B cell (primary cell): ENCODE data around the gene ZNF774. TPM values are rescaled to one million over a fixed set of nuclear protein-coding genes. Genes with fewer than 3 reads are reported as not detected.

Experiments
- ATAC-seq: fragments of 200-7000 bp; cut with Tn5 transposase; one replicate; pipeline ENCODE4 v1.10.0; 2021; ENCODE audit warnings: low read depth, mild to moderate bottlenecking, moderate number of reproducible peaks, moderate library complexity
- CTCF ChIA-PET: fragments of 350-600 bp; sonication (Branson Sonifier 250); formaldehyde crosslinking; loops from one replicate; lab custom pipeline; 2021; ENCODE audit warnings: antibody characterized with exemption, inconsistent platforms; lab: Charles Lee
- POLR2A ChIA-PET: fragments of 350-600 bp; sonication (Branson Sonifier 250); formaldehyde crosslinking; loops from one replicate; lab custom pipeline; 2021; ENCODE audit warnings: antibody characterized with exemption; lab: Charles Lee
- DNase-seq: peaks from one replicate; pipeline ENCODE4 v3.0.0; 2013
- H2AFZ ChIP-seq: 2 replicates; pipeline ENCODE4 v1.6.1; 2012; ENCODE audit warnings: mild to moderate bottlenecking, low read depth, low read length; ENCODE audit not compliant: insufficient read depth, poor library complexity, severe bottlenecking
- H3K27ac ChIP-seq, 2 donors: 1 replicate in 1 of 2; 2 replicates in 1 of 2; pipeline ENCODE4 v1.5.1; 2012 to 2013; ENCODE audit warnings: low read length in 2 of 2, mild to moderate bottlenecking in 2 of 2, moderate library complexity in 1 of 2
- H3K27me3 ChIP-seq, 4 experiments: fragments of 200-600 bp in 1 of 4; sonication (generic) in 1 of 4; replicated peaks in 1 of 4; 1 replicate in 2 of 4; 2 replicates in 2 of 4; pipeline versions ENCODE4 v1.6.1 to v1.7.0; 2013 to 2016; ENCODE audit warnings: low read length in 3 of 4, mild to moderate bottlenecking in 2 of 4, mixed read lengths in 1 of 4, moderate library complexity in 1 of 4; ENCODE audit not compliant: insufficient read depth in 4 of 4, control insufficient read depth in 3 of 4; ENCODE audit errors: control extremely low read depth in 1 of 4
- H3K36me3 ChIP-seq, 2 experiments: replicated peaks in 1 of 2; 1 replicate in 1 of 2; 2 replicates in 1 of 2; pipeline versions ENCODE4 v1.6.1 to v1.7.1; 2013; ENCODE audit warnings: low read length in 1 of 2; ENCODE audit not compliant: insufficient read depth in 2 of 2, control insufficient read depth in 1 of 2; ENCODE audit errors: control extremely low read depth in 1 of 2, extremely low read depth in 1 of 2
- H3K4me1 ChIP-seq, 2 donors: fragments of 200-600 bp in 1 of 2; sonication (generic) in 1 of 2; 1 replicate in 1 of 2; 2 replicates in 1 of 2; pipeline versions ENCODE4 v1.5.1 to v1.6.1; 2013 to 2017; ENCODE audit warnings: low read length in 2 of 2; ENCODE audit not compliant: control insufficient read depth in 2 of 2, insufficient read depth in 2 of 2
- H3K4me2 ChIP-seq: replicated peaks from 2 replicates; pipeline ENCODE3; 2012; ENCODE audit warnings: mild to moderate bottlenecking, low read depth, low read length; ENCODE audit not compliant: poor library complexity, severe bottlenecking
- H3K4me3 ChIP-seq, 5 experiments: fragments of 200-600 bp in 1 of 5; sonication (generic) in 1 of 5; 1 replicate in 3 of 5; 2 replicates in 2 of 5; pipeline versions ENCODE4 v1.5.1 to v1.7.0; 2011 to 2016; ENCODE audit warnings: low read length in 4 of 5, mild to moderate bottlenecking in 4 of 5, low read depth in 2 of 5, control low read depth in 1 of 5, moderate library complexity in 1 of 5; ENCODE audit not compliant: insufficient read depth in 1 of 5; ENCODE audit errors: control extremely low read depth in 1 of 5, extremely low read depth in 1 of 5
- H3K79me2 ChIP-seq: fragments of 200-600 bp; sonication (generic); one replicate; pipeline ENCODE4 v1.6.0; 2016; ENCODE audit warnings: low read length; ENCODE audit not compliant: control insufficient read depth, insufficient read depth
- H3K9ac ChIP-seq: fragments of 200-600 bp; sonication (generic); 2 replicates; pipeline ENCODE4 v1.6.1; 2017; ENCODE audit warnings: mild to moderate bottlenecking, low read length, moderate library complexity
- H3K9me3 ChIP-seq, 3 donors: one replicate each; pipeline versions ENCODE4 v1.6.1 to v1.7.1; 2013; ENCODE audit warnings: low read length in 2 of 3; ENCODE audit not compliant: control insufficient read depth in 2 of 3, insufficient read depth in 1 of 3; ENCODE audit errors: control extremely low read depth in 1 of 3
- H4K20me1 ChIP-seq: 2 replicates; pipeline ENCODE4 v1.6.0; 2012; ENCODE audit warnings: mild to moderate bottlenecking, low read length; ENCODE audit not compliant: insufficient read depth, control insufficient read depth, poor library complexity, severe bottlenecking
- H3K27ac Mint-ChIP-seq: one replicate; pipeline ENCODE4 v1.8.0; 2021; ENCODE audit warnings: mixed read lengths
- H3K27me3 Mint-ChIP-seq: one replicate; pipeline ENCODE4 v1.8.0; 2021; ENCODE audit warnings: mixed read lengths
- H3K4me1 Mint-ChIP-seq: one replicate; pipeline ENCODE4 v1.8.0; 2021; ENCODE audit warnings: mixed read lengths
- H3K4me3 Mint-ChIP-seq: one replicate; pipeline ENCODE4 v1.8.0; 2021; ENCODE audit warnings: mixed read lengths
- H3K9me3 Mint-ChIP-seq: one replicate; pipeline ENCODE4 v1.8.0; 2022; ENCODE audit warnings: mixed read lengths; ENCODE audit not compliant: insufficient read depth
- EZH2 ChIP-seq: IDR thresholded peaks from 2 replicates; pipeline ENCODE4 v1.6.1; 2012; ENCODE audit warnings: borderline replicate concordance, low read depth, mild to moderate bottlenecking, moderate library complexity, low read length; ENCODE audit not compliant: insufficient read depth, poor library complexity, severe bottlenecking
- WGBS: methylation state at CpG from one replicate; pipeline ENCODE4 v1.1.5; 2013; ENCODE audit warnings: missing lambda C conversion rate; ENCODE audit not compliant: insufficient coverage; 5-methylcytosine and 5-hydroxymethylcytosine counted together
- intact Hi-C: fragments of 100-400 bp; cut with micrococcal nuclease; formaldehyde crosslinking; loops from one replicate; pipeline ENCODE4 v1.10.0; 2022
- polyA plus RNA-seq: library from polyadenylated mRNA; depleted of rRNA; stranded (reverse); fragments of >200 nt; gene quantifications from 2 replicates; pipeline ENCODE4 v1.2.3, GENCODE V29; 2012
- total RNA-seq, 2 donors: library from RNA; stranded (reverse); fragments of 120-200 nt in 1 of 2; gene quantifications; 1 replicate in 1 of 2; 2 replicates in 1 of 2; pipeline versions ENCODE4 v1.2.3 to v1.2.4, GENCODE V29; 2013 to 2022
- TF ChIP-seq, protein P1 (sequence below): fragments of 200-600 bp; IDR thresholded peaks from one replicate; pipeline ENCODE4 v1.8.0; 2022; ENCODE audit warnings: antibody characterized with exemption, mild to moderate bottlenecking

Gene ZNF774
- total and polyA plus RNA-seq, 2 donors (not counting 1 experiment from before 2014, with no cell fraction given), result 0.19 to 0.54 TPM

DNA sequence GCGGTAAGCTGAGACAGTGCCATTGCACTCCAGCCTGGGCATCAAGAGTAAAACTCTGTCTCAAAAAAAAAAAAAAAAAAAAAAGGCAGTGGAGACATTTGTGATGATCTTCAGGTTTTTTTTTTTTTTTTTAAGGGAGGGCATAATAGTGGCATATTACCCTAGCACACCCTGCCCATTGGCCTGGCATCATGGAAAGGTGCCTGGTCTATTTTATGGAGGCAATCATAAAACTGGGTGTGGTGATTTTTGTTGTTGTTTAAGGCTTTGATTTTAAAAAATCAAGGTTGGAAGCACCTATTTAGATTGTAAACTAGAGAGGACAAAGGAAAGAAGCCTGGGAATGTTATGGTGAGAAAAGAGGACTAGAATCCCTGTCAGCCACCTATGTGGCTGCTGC, 42.0 kb downstream of the ZNF774 start:
- no peaks in the 10 kb centered on the region for H3K27me3 ChIP-seq
- no peak overlapping the region for H3K4me3 ChIP-seq
- H3K27ac ChIP-seq, result no peak overlapping the region
- POLR2A ChIA-PET, result no interaction called here
- no peak for ATAC-seq
- H3K9me3 Mint-ChIP-seq, result no peaks in the 10 kb centered on the region
- intact Hi-C loops, result no loop called here
- H3K4me2 ChIP-seq, result no peak overlapping the region
- DNase-seq, result no peak
- H3K4me3 Mint-ChIP-seq, result no peak overlapping the region
- H3K9ac ChIP-seq, result no peak overlapping the region
- 100% methylated on average over 1 of the region's 1 CpG for WGBS
- H3K36me3 ChIP-seq, result peaks cover 0 to 17% of the 10 kb centered on the region in 2 experiments
- no peak for TF ChIP-seq EZH2
- TF ChIP-seq, protein P1, sequence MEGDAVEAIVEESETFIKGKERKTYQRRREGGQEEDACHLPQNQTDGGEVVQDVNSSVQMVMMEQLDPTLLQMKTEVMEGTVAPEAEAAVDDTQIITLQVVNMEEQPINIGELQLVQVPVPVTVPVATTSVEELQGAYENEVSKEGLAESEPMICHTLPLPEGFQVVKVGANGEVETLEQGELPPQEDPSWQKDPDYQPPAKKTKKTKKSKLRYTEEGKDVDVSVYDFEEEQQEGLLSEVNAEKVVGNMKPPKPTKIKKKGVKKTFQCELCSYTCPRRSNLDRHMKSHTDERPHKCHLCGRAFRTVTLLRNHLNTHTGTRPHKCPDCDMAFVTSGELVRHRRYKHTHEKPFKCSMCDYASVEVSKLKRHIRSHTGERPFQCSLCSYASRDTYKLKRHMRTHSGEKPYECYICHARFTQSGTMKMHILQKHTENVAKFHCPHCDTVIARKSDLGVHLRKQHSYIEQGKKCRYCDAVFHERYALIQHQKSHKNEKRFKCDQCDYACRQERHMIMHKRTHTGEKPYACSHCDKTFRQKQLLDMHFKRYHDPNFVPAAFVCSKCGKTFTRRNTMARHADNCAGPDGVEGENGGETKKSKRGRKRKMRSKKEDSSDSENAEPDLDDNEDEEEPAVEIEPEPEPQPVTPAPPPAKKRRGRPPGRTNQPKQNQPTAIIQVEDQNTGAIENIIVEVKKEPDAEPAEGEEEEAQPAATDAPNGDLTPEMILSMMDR, result no peak
- H3K79me2 ChIP-seq, result peaks cover 100% of the 10 kb centered on the region
- peaks cover 68% of the 10 kb centered on the region for H3K4me1 Mint-ChIP-seq
- H3K9me3 ChIP-seq, result no peaks in the 10 kb centered on the region
- peak overlapping the region; percentile 62 for H3K27ac Mint-ChIP-seq
- CTCF ChIA-PET, result no interaction called here
- H4K20me1 ChIP-seq, result peaks cover 29% of the 10 kb centered on the region
- H3K27me3 Mint-ChIP-seq, result no peaks in the 10 kb centered on the region
- H3K4me1 ChIP-seq, result peaks cover 33 to 37% of the 10 kb centered on the region in 2 donors
- H2AFZ ChIP-seq, result no peak overlapping the region

DNA sequence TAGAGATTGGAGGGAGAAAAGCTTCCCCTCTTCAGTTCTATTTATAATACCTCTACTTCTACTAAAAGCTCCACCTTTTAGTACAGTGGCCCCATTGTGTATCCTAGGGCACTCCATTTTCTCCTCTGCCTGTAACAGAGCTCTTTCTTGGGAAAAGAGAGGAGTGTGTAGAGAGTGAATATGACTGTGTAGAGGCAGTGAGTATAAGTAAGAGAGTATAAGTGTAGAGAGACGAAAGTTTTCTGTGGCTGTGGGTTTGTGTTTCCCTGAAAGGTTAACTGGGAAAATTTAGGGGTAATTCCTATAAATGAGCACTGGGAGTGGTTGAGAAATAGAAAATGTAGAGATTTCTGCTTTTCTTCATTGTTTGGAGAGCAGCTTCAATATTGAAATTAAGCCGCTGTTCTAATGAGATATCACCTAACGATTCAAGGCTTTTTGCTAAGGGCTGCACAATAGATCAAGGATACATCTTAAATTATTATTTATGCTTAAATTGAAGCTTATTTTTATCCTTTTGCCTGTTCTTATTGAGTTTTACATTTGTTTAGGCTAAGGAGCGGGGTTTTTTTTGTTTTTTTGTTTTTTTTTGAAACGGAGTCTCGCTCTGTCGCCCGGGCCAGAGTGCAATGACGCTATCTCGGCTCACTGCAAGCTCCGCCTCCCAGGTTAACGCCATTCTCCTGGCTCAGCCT, 42.8 kb downstream of the ZNF774 start:
- H2AFZ ChIP-seq, result no peak overlapping the region
- peaks cover 21% of the 10 kb centered on the region for H4K20me1 ChIP-seq
- no peaks in the 10 kb centered on the region for H3K9me3 ChIP-seq
- Mint-ChIP-seq H3K27ac (peak overlapping the region; percentile 62), H3K27me3 (no peaks in the 10 kb centered on the region), H3K4me1 (peaks cover 68% of the 10 kb centered on the region), H3K9me3 (no peaks in the 10 kb centered on the region), H3K4me3 (no peak overlapping the region)
- CTCF ChIA-PET, result no interaction called here
- H3K36me3 ChIP-seq, result peaks cover 0 to 17% of the 10 kb centered on the region in 2 experiments
- DNase-seq, result no peak
- H3K4me3 ChIP-seq, result no peak overlapping the region
- H3K4me1 ChIP-seq, result peaks cover 25 to 30% of the 10 kb centered on the region in 2 donors
- no peak for ATAC-seq
- H3K27ac ChIP-seq, result peak overlapping the region in 1 of 2 donors; percentile 40
- 92% methylated on average over 9 of the region's 12 CpGs for WGBS
- no peak overlapping the region for H3K4me2 ChIP-seq
- H3K27me3 ChIP-seq, result no peaks in the 10 kb centered on the region
- H3K9ac ChIP-seq, result no peak overlapping the region
- TF ChIP-seq EZH2, result no peak
- TF ChIP-seq, protein P1, result no peak
- POLR2A ChIA-PET, result no interaction called here
- H3K79me2 ChIP-seq, result peaks cover 100% of the 10 kb centered on the region
- intact Hi-C loops, result no loop called here
